Stimulated activated CD4-positive, alpha-beta T cell treated with anti-CD3 and anti-CD28 coated beads, Interleukin-2, amount 100 ng/mL, for 24 hours (primary cell): ENCODE results near the gene DALRD3.

ENCODE experiments used
- DNase-seq, 2 donors: peaks; one replicate each; pipeline ENCODE4 v3.0.0-alpha.2; 2020

DALRD3 gene, protein sequence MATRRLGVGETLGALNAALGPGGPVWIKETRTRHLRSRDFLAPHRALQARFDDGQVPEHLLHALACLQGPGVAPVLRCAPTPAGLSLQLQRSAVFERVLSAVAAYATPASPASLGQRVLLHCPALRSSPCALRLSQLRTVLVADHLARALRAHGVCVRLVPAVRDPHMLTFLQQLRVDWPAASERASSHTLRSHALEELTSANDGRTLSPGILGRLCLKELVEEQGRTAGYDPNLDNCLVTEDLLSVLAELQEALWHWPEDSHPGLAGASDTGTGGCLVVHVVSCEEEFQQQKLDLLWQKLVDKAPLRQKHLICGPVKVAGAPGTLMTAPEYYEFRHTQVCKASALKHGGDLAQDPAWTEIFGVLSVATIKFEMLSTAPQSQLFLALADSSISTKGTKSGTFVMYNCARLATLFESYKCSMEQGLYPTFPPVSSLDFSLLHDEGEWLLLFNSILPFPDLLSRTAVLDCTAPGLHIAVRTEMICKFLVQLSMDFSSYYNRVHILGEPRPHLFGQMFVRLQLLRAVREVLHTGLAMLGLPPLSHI

DNA sequence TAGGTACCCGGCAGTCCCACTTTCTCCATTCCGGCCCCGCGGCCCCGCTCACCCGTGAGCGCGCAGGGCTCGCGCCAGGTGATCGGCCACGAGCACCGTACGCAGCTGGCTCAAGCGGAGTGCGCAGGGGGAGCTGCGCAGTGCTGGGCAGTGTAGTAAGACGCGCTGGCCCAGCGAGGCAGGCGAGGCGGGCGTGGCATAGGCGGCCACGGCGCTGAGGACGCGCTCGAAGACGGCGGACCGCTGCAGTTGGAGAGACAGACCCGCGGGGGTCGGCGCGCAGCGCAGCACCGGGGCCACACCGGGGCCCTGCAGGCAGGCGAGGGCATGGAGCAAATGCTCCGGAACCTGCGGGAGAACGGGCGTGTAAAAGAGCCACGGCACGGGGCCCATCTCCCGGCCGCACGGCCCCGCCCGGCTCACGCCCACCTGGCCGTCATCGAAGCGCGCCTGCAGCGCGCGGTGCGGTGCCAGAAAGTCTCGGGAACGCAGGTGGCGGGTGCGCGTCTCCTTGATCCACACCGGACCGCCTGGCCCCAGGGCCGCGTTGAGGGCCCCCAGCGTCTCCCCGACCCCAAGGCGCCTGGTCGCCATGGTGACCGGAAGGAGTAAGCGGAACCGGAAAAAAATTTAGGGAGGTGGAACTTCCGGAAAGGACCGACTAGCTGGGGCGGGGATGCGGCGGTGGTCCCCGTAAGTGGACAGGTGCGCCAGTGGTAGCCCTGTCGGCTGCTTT is at the start of gene DALRD3:
Gene DALRD3 (minus strand): TSS at position 610 of the 736 bp plus-strand sequence. CDS start 16 bp downstream, at position 594.
- DNase-seq = peak; percentile 67 to 70

DNA sequence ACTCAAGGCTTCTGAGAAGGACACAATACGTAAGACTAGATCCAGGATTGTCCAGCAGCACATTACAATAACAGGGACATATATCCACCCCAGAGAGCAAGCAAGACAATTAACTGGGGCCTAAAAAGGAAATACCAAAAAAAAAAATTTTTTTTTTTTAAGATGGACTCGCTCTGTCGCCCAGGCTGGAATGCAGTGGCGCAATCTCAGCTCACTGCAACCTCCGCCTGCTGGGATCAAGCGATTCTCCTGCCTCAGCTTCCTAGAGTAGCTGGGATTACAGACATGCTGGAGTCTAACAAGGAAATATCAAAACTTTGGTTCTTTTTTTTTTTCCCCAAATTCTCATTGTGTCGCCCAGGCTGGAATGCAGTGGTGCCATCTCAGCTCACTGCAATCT is 39.6 kb upstream of the DALRD3 start:
- no peak for DNase-seq

DNA sequence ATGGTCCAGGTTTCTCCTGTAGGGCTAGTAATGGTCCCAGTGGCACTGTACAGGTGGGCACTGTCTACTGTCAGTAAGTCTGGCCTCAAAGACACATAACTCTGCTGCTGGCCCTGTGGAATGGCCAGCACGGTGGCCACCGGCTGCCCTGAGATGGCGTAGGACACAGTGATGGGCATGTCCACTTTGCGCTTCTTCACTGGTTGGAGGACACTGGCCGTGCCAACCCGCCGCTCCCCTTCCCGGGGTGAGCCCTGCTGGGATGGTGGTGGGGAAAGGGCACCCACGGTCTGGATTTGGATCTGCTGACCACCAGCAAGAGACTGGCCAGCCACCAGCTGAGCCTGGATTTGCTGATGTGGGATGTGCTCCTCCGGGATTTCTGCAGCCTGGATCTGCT is 38.9 kb upstream of the DALRD3 start:
- no peak for DNase-seq

DNA sequence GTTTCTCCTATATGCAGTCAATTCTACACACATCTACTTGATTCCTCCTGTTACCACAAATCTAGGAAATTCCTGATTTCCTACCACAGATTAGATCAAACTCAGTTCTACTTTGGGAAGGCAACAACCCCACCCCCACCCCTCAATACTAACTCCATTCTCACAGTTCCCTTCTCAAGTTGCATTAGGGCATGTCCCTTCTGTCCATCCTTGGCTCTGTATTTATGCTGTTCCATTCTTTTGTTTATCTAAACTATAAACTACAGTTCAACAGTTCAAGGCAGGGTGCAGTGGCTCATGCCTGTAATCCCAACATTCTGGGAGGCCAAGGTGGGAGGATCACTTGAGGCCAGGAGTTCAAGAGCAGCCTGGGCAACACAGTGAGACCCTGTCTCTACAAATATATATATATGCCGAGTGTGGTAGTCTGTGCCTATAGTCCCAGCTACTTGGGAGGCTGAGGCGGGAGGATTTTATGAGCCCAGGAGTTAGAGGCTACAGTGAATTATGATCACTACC is 36.0 kb upstream of the DALRD3 start:
- DNase-seq = no peak

DNA sequence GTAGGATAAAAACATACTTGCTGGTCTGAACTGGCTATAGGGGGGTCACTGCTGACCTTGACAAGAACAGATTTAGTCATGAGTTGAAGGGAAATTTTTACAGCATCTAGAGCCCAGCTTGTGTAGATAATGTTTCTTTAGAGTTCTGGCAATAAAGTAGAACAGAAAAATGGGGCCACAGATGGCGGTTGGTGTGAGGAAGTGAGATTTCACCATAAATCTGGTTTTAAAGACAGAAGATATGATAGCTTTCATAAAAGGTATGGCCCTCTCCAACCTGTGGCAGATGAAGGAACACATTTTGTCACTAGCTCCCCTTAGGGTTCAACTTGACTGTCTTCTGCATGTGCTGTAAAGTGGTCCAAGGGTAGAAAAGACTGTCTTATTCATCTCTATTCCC is 35.2 kb upstream of the DALRD3 start:
- DNase-seq = no peak

DNA sequence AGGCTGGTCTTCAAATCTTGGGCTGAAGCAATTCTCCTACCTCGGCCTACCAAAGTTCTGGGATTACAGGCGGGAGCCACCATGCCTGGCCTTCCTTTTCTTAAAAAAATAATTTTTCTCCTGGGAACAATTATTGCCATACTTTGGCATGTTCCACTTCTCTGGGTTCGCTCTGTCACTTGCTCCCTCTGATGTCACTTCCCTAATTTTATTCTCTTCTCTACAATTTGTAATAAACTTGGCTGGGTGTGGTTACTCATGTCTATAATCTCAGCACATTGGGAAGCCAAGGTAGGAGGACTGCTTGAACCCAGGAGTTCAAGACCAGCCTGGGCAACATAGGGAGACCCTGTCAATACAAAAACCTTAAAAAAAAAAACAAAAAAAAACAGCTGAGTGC is 16.9 kb upstream of the DALRD3 start:
- no peak for DNase-seq

DNA sequence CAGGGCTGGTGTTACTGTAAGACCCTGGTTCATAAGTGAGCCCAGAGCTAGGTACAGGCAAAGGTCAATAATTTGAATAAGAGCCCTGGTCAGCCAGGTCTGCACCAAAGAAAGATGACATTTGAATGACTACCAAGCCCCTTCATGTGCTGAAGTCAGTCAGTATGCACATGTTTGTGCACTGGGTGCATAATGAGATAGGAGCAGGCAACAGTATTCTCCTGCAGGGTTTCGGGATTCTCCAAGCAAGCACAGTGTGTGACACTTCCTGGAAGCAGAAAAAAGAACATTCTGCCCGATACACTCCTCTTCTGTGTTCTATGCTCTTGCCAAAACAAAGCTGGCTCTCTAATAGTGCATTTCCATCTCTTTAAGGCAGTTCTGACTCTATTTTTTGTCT is 16.3 kb upstream of the DALRD3 start:
- no peak for DNase-seq

DNA sequence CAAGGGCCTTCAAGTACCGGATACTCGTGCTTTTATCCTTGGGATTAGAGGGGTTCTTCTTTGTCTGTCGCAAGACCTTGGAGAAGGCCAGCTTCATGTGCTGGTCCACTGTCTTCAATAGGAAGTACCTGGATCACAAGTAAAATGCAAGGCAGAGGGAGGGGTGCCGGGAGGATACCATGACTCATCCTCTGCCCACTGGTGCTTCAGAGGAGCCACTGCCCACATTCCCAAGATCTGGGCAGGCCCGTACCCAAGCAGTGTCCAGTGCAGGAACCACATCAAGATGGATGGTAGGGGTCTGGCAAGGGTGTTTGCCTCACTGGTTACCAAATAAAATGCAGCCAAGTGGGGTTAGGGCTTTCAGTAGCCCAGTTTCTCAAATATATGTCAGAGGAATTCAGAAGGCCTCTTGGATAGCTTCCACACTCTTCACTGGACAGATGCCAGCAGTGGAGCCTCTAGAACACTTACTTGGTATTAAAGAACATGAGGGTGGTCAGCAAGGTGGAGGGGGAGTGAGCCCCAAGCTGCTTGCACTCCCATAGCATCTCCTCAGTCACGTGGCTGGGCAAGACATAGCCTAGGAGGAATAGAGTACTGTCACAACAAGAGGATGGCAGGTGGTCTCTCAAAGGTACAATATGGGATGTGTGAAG is 14.4 kb upstream of the DALRD3 start:
- no peak for DNase-seq

DNA sequence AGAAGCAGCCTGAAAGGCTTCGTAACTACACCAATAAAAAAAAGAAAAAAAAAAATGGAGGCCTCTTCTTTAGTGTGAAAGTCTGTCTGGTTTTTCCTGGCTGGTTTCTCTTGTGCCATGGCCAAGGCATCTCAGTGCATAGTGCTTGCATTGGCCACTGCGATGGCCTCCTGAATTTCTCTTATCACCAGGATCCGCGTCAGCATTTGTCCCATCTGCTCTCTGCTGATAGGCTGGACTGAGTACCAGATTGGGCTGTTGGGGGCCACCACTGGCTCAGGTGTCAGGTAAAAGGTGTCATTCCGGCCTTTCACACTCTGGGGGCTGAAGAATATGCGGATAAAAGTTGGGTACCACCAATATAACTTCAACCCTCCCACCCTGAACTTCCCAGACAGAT is 11.9 kb upstream of the DALRD3 start:
- DNase-seq = no peak

DNA sequence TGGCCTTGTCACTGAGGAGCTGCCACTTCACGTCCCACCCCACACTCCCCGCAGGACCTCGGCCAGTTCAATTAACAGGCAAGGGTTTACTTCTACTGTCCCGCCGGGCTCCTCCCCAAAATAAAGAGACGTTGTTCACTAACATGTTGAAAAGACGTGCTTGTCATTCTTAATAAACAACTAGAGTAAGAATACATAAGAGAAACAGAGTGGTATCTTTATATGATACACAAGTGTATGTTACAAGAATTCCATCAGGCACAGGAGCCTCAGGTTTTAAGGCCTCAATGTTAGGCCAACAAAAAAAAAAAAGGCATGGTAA is 11.1 kb upstream of the DALRD3 start:
- DNase-seq = no peak

DNA sequence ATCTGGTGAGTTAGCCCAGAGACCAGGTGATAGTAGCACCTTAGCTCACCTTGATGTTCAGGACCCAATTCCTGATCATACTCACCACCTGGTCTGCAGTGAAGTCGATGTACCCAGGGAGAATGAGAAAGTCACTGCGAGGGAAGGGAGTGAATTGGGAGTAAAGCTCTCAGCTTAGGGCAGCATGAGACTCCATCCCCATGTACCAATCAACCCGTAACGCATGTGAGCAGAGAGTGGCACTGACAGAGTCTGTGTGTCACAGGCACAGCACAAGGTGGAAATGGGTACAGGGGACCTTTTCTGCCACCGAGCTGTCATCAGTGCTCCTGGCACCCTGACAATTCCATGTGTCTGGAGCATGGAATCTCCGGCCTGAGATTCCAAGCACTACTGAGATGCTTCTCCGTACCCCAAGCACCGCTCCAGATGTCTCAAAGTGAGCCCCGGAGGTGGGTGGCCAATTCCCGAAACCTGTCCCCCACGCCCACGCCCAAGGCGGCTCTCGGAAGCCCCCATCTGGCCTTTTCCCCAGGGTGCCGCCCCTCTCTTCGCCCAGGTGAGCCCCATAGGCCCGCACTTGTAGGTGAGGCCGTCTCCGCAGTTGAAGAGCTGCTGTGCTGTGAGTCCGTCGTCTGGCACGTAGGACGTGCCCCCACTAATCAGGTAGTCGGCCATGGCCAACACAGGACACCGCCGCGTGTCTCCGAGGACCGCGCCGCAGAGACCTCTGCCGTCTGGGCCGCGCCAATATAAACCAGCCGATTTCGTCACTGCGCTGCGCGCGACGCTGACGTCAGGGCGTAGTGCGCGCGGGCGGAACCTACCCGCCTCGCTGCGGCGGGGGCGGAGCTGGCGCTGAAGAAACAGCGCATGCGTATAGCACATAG is 10.5 kb upstream of the DALRD3 start, which contains the start of gene IMPDH2:
Gene IMPDH2 (minus strand): TSS at position 726 of the 890 bp plus-strand sequence. CDS start 48 bp downstream, at position 678.
- DNase-seq = peak; percentile 92 to 94

DNA sequence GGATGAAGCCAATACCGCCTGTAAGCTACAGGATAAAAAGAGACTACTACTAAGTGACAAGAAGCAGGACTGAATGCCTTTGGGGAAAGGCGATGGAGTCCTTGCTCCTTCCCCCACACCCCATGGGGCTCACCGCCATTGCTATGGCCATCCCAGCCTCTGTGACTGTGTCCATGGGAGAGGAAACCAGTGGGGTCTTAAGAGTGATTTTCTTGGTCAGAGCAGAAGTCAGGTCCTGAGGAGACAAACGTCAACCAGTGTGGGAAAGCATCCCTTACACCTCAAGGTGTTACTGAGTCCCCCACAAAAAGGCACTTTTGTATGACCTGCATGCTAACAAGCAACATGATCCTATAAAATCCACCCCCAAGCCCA is 9.9 kb upstream of the DALRD3 start:
- DNase-seq = no peak

DNA sequence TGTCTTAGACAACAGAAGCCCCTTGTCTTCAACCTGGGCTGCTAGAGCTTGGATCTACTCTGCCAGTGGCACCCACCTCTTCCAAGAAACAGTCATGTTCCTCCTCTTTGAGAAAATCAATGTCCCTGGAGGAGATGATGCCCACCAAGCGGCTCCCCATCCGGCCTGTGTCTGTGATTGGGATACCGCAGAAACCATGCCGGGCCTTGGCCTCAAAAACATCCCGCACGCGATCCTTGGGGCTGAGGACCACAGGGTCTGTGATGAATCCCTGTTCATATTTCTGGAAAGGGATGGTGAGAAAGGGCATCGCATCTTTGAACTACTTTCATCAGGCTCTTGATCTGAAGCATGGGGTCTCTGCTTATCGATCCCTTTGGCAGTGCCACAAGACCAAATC is 9.3 kb upstream of the DALRD3 start:
- DNase-seq = no peak

DNA sequence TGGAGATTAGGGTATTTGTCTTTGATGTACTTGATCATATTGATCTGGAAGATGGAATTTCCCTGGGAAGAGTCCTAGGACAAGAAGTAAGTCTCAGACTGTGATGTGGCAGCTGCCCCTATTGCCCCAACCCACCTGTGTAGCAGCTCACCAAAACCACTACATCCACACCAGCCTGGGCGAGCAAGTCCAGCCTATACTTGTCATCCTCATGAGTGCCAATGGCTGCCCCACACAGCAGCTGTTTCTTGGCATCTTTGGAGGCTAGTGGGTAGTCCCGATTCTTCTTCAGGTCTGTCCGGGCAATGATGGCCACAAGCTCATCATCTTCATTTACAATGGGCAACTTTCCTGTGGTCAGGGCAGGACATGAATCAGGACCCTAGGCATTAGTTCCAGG is 8.2 kb upstream of the DALRD3 start:
- DNase-seq = no peak

DNA sequence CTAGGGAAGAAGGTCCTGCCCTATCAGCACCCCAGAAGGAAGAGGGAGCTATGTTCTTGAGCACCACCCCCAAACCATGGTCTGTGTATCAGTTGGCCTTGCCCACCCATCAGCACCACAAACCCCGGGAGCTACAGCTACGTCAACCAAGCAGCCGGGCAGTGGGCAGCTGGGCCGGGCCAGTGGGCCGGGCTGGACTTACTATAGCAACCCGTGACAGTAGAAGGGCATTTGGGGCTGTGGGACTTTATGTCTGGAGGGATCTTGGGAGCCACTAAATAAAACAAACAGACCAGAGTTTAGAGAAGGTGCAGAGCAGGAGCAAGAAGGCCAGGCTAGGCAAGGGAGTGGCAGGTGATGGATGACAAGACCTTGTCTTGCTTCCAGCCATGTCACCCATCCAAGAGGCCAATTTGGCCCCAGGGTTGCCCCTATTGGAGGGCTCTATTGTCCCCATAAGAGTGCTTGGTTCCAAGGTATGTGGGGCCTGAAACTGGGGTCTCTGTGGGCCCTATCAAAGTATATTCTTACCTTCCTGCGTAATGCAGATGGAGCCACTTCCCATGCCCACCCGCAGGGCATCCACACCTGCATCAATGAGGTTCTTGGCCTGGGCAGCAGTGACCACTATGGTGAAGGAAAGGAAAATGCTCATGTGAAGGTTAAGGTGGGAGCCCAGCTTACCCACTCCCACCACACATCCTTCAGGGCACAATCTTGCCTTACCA is 7.6 kb upstream of the DALRD3 start:
- no peak for DNase-seq

DNA sequence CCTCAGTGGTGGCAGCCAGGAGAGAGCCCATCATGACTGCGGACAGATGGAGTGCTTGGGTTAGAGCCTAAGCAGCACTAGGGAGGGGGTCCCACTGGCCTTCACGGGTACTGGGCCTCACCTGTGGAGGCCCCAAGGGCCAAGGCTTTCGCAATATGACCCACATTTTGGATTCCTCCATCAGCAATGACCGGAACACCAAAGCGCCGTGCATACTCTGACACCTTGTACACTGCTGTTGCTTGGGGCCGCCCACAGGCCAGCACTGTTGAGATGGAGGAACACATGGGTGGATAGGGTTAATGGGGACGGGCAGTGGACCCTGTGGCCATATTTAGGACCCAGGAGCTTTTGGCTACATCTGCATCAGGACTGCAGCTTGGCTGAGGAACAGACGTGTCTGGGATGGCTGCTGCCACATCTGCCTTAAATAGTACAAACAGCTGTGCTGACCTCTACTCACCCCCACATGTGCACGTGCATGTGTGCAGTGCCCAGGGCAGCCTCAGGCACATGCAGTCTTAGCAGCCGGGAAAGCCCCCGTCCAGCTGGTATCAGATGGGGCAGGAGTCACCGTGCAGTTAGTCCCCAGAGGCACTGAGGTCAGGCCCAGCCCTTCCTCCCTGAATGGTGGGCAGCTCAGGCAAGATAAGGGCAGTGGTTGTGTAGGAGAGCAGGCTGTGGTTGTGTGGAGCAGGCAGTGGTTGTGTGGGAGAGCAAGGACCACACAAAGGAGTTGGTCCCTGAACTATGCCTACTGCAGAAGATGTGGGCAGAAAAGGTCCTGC is 6.8 kb upstream of the DALRD3 start:
- peak in 1 of 2 donors; percentile 24 for DNase-seq

DNA sequence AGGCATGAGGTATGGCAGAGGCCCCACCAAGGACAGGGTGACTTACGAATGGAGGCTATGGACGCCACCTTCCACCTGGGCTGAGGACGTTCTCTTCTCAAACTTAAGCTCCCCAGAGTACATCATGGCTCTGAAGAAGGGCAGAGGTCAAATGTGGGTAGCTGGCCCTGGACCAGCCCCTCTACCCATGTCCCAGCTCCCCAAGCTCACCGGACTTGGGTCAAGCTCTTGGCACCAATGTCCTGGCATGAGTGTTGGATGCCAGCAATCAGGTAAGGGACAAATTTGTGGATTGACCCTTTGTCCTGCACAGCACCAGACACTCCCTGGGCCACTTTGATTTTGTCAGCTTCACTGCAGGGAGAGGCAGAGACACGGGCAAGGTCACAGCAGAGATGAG is 6.1 kb upstream of the DALRD3 start:
- no peak for DNase-seq

DNA sequence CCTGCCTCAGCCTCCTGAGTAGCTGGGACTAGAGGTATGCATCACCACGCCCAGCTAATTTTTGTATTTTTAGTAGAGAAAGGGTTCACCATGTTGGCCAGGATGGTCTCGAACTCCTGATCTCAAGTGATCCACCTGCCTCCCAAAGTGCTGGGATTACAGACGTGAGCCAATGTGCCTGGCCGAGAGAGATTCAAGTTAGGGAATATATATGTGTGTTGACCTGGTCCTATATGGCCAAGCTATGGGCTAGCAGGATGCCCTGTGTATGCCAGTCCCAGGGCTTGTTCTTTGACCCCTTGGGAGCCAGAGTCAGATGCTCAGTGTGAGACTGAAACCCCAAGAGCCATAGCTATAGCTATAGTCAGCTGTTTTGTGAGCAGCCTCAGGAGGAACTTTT is 5.4 kb upstream of the DALRD3 start:
- DNase-seq = no peak

DNA sequence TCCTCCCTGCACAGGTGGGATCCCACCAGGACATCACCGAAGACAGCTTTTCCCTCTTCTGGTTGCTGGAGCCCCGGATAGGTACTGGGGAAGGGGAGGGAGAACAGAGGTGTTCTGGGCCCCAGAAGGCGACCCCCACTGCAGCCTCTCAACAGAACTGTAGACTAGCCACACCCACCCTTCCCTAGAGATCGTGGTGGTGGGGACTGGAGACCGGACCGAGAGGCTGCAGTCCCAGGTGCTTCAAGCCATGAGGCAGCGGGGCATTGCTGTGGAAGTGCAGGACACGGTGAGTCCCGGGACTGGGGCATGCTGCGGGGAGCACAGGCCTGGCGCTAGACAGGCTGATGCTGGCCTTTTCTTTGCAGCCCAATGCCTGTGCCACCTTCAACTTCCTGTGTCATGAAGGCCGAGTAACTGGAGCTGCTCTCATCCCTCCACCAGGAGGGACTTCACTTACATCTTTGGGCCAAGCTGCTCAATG is 4.3 kb upstream of the DALRD3 start:
- peak in 1 of 2 donors; percentile 39 for DNase-seq
